Suprapubic skin (tissue), 4 donors: ENCODE measurements around the gene SLC35E3. TPM values are rescaled to one million over a fixed set of nuclear protein-coding genes. Genes with fewer than 3 reads are reported as not detected.
"Not testable (repeated sequence)": the region's sequence is repeated elsewhere in the genome, so short reads cannot be mapped to it uniquely, and the experiment has no call there.

ENCODE experiments used
- DNase-seq, 2 donors: peaks; one replicate each; pipeline ENCODE4 v3.0.0-alpha.2; 2019; ENCODE audit warnings: low spot score in 2 of 2
- H3K27ac ChIP-seq: fragments of 200-600 bp; sonication (generic); one replicate; pipeline ENCODE4 v1.5.1; 2019
- H3K27me3 ChIP-seq: fragments of 200-600 bp; sonication (generic); one replicate; pipeline ENCODE4 v1.5.1; 2019
- H3K36me3 ChIP-seq: fragments of 200-600 bp; sonication (generic); one replicate; pipeline ENCODE4 v1.5.1; 2019
- H3K4me1 ChIP-seq: fragments of 200-600 bp; sonication (generic); one replicate; pipeline ENCODE4 v1.5.1; 2019
- H3K4me3 ChIP-seq: fragments of 200-600 bp; sonication (generic); one replicate; pipeline ENCODE4 v1.5.1; 2019; ENCODE audit warnings: mild to moderate bottlenecking
- H3K9me3 ChIP-seq: fragments of 200-600 bp; sonication (generic); one replicate; pipeline ENCODE4 v1.5.1; 2019
- CTCF ChIP-seq, 2 donors: fragments of 200-600 bp in 1 of 2; fragments of 450-650 bp in 1 of 2; sonication (generic) in 1 of 2; IDR thresholded peaks; one replicate each; pipeline ENCODE4 v1.5.1; 2016 to 2019; ENCODE audit warnings: antibody characterized with exemption in 2 of 2, mild to moderate bottlenecking in 1 of 2, moderate library complexity in 1 of 2
- EP300 ChIP-seq: sonication (generic); formaldehyde crosslinking; IDR thresholded peaks from one replicate; pipeline ENCODE4 v1.6.1; 2017; ENCODE audit warnings: antibody characterized with exemption
- POLR2A ChIP-seq, 2 donors: fragments of 450-650 bp; IDR thresholded peaks; one replicate each; pipeline ENCODE4 v1.6.1; 2017; ENCODE audit warnings: antibody characterized with exemption in 2 of 2, mild to moderate bottlenecking in 2 of 2, moderate library complexity in 2 of 2
- POLR2AphosphoS5 ChIP-seq, 3 donors: sonication (generic); formaldehyde crosslinking; IDR thresholded peaks; one replicate each; pipeline ENCODE4 v1.6.1; 2017; ENCODE audit warnings: antibody characterized with exemption in 3 of 3
- WGBS: methylation state at CpG from one replicate; pipeline ENCODE4 v1.1.5; 2018; 5-methylcytosine and 5-hydroxymethylcytosine counted together
- total RNA-seq, 4 donors: library from RNA; depleted of rRNA; stranded (reverse); fragments of >200 nt; gene quantifications; one replicate each; pipeline ENCODE4 v1.1.0, GENCODE V29; 2016

The SLC35E3 gene
- total RNA-seq, 4 donors from 2014 or later: 3.6 to 17.0 (median 9.7) TPM

DNA sequence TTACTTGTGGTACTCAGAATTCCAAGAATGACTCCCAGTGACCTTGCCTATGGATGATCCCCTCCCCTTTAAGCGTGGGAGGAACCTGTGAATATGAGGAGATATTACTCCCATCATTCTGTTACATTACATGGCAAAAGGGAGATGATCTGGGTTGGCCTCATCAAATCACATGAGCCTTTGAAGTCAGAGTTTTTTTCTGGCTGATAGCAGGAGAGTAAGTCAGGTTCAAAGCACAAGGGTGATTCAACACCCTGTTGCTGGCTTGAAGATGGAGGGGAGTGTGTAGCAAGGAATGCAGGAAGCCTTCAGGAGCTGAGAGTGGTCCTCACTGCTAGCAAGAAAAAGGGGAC, 52.9 kb downstream of the SLC35E3 start:
- WGBS: 94% methylated on average over 1 of the region's 1 CpG
- DNase-seq: no peak
- no peaks in the 10 kb centered on the region for H3K36me3 ChIP-seq

GRCh38 chr12:68800294-68800693, 54.3 kb downstream of the SLC35E3 start:
- Histone ChIP-seq H3K36me3 (no peaks in the 10 kb centered on the region), H3K4me1 (peaks cover 5% of the 10 kb centered on the region), H3K4me3 (no peak overlapping the region), H3K27ac (no peak overlapping the region), H3K27me3 (no peaks in the 10 kb centered on the region), H3K9me3 (no peaks in the 10 kb centered on the region)
- WGBS: 54% methylated on average over 5 of the region's 5 CpGs
- TF ChIP-seq POLR2AphosphoS5 (IDR thresholded peaks at IDR 0.05): no peak
- TF ChIP-seq POLR2A (IDR thresholded peaks at IDR 0.05): no peak
- no peak for TF ChIP-seq CTCF (IDR thresholded peaks at IDR 0.05)
- no peak for TF ChIP-seq EP300
- DNase-seq: no peak

More for the DNA sequence above, 52.9 kb downstream of the SLC35E3 start:
- Histone ChIP-seq H3K27ac (no peak overlapping the region), H3K9me3 (no peaks in the 10 kb centered on the region), H3K4me3 (no peak overlapping the region), H3K4me1 (peaks cover 5% of the 10 kb centered on the region), H3K27me3 (no peaks in the 10 kb centered on the region)
- TF ChIP-seq CTCF (IDR thresholded peaks at IDR 0.05) (no peak), POLR2AphosphoS5 (IDR thresholded peaks at IDR 0.05) (no peak), EP300 (no peak), POLR2A (IDR thresholded peaks at IDR 0.05) (no peak)

- not testable (repeated sequence) for H3K27me3 ChIP-seq, H3K4me1 ChIP-seq, H3K9me3 ChIP-seq, H3K4me3 ChIP-seq, H3K36me3 ChIP-seq, DNase-seq, H3K27ac ChIP-seq
- 97% methylated on average over 7 of the region's 7 CpGs for WGBS
Observed at GRCh38 chr12:68801124-68801523, 55.1 kb downstream of the SLC35E3 start.

DNA sequence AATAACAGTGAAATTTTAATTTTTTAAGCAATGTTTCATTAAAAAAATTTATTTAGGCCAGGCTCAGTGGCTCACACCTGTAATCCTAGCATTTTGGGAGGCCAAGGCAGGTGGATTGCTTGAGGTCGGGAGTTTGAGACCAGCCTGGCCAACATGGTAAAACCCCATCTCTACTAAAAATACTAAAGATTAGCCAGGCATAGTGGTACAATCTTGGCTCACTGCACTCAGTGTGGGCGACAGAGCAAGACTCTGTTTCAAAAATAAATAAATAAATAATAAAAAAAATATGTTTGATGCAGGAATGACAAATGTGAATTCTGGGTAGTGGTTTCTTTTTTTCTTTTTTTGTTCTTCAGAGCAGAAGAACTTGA, 56.4 kb downstream of the SLC35E3 start:
- DNase-seq, H3K27me3 ChIP-seq, H3K36me3 ChIP-seq, H3K27ac ChIP-seq, H3K9me3 ChIP-seq, H3K4me3 ChIP-seq: not testable (repeated sequence)
- H3K4me1 ChIP-seq: peaks cover 11% of the 10 kb centered on the region
- WGBS: 81% methylated on average over 2 of the region's 2 CpGs

DNA sequence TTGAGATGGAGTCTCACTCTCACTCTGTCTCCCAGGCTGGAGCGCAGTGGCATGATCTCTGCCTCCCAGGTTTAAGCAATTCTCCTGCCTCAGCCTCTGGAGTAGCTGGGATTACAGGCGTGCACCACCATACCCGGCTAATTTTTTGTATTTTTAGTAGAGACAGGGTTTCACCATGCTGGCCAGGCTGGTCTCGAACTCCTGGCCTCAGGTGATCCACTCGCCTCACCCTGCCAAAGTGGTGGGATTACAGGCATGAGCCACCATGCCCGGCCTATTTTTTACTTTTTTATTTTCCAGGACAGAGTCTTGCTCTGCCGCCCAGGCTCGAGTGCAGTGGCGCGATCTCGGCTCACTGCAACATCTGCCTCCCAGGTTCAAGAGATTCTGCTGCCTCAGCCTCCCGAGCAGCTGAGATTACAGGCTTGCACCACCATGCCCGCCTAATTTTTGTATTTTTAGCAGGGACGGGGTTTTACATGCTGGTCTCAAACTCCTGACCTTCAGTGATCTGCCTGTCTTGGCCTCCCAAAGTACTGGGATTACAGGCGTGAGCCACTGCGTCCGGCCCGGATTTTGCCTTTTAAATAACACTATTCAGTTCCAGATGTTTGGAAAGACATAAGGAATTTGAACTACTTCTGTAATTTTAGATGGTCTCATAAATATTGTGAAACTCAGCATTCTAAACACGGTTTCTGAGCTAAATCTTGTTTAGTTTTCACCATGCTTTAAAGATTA, 57.1 kb downstream of the SLC35E3 start:
- not testable (repeated sequence) for H3K27me3 ChIP-seq, H3K9me3 ChIP-seq, DNase-seq, H3K4me3 ChIP-seq, H3K36me3 ChIP-seq
- WGBS: 79% methylated on average over 19 of the region's 19 CpGs
- Histone ChIP-seq H3K4me1 (peaks cover 11% of the 10 kb centered on the region), H3K27ac (peak overlapping the region; percentile 13)

GRCh38 chr12:68803948-68804656, 58.1 kb downstream of the SLC35E3 start:
- Histone ChIP-seq H3K9me3 (no peaks in the 10 kb centered on the region), H3K4me3 (no peak overlapping the region), H3K27ac (peak overlapping the region; percentile 7), H3K4me1 (peaks cover 13% of the 10 kb centered on the region), H3K36me3 (no peaks in the 10 kb centered on the region), H3K27me3 (no peaks in the 10 kb centered on the region)
- 95% methylated on average over 5 of the region's 5 CpGs for WGBS
- no peak for DNase-seq
- no peak for TF ChIP-seq CTCF (IDR thresholded peaks at IDR 0.05)
- TF ChIP-seq POLR2AphosphoS5 (IDR thresholded peaks at IDR 0.05): no peak
- TF ChIP-seq EP300: no peak
- TF ChIP-seq POLR2A (IDR thresholded peaks at IDR 0.05): no peak
